IMR-90 (cell line): Measurements from ENCODE around the gene PRSS53. TPM values are rescaled to one million over a fixed set of nuclear protein-coding genes. Genes with fewer than 3 reads are reported as not detected.
A peak's percentile ranks its signal among the peaks of the same experiment; 100 is the strongest.

ENCODE experiments used
- ATAC-seq: fragments of 200-7000 bp; cut with Tn5 transposase; 2 replicates; pipeline ENCODE4 v1.9.1; 2020; ENCODE audit warnings: low read depth, mild to moderate bottlenecking, moderate library complexity
- BruUV-seq: library from RNA; stranded (reverse); fragments of 400-500 nt; replicated peaks from 2 replicates; lab custom pipeline; 2021; lab: Mats Ljungman, UMichigan
- CTCF ChIA-PET: fragments of 300-600 bp; formaldehyde crosslinking; extraction: SDS; loops from one replicate; lab custom pipeline; 2021; ENCODE audit warnings: antibody characterized with exemption; lab: Yijun Ruan, JAX
- POLR2A ChIA-PET: fragments of 300-600 bp; sonication (Branson Sonifier 250); formaldehyde crosslinking; loops from one replicate; lab custom pipeline; 2022; ENCODE audit warnings: antibody characterized with exemption; ENCODE audit not compliant: unreplicated experiment; lab: Charles Lee
- DNase-seq: peaks from one replicate; pipeline ENCODE4 v3.0.0; 2013
- H2AFZ ChIP-seq: replicated peaks from 2 replicates; pipeline ENCODE3; 2013; ENCODE audit warnings: low read length, mild to moderate bottlenecking; ENCODE audit not compliant: poor library complexity
- H2AK5ac ChIP-seq: 2 replicates; pipeline ENCODE4 v1.6.1; 2013; ENCODE audit warnings: low read depth, low read length, inconsistent platforms
- H2AK9ac ChIP-seq: replicated peaks from 2 replicates; pipeline ENCODE3; 2013; ENCODE audit warnings: mild to moderate bottlenecking, low read depth, low read length, moderate library complexity; ENCODE audit not compliant: poor library complexity
- H2BK120ac ChIP-seq: 2 replicates; pipeline ENCODE4 v1.6.1; 2013; ENCODE audit warnings: low read depth, low read length, inconsistent platforms
- H2BK15ac ChIP-seq: 3 replicates; pipeline ENCODE4 v1.6.1; 2013; ENCODE audit warnings: low read depth, low read length, inconsistent platforms
- H2BK20ac ChIP-seq: 2 replicates; pipeline ENCODE4 v1.6.1; 2013; ENCODE audit warnings: low read depth, mild to moderate bottlenecking, inconsistent platforms, low read length, moderate library complexity
- H2BK5ac ChIP-seq: 2 replicates; pipeline ENCODE4 v1.6.1; 2013; ENCODE audit warnings: mild to moderate bottlenecking, low read depth, low read length, inconsistent platforms; ENCODE audit not compliant: poor library complexity, severe bottlenecking
- H3K14ac ChIP-seq: replicated peaks from 2 replicates; pipeline ENCODE4 v1.6.1; 2013; ENCODE audit warnings: low read depth, low read length, inconsistent platforms
- H3K18ac ChIP-seq: 2 replicates; pipeline ENCODE4 v1.6.1; 2013; ENCODE audit warnings: low read depth, low read length, control low read depth
- H3K23ac ChIP-seq: 2 replicates; pipeline ENCODE4 v1.6.1; 2013; ENCODE audit warnings: low read depth, low read length, inconsistent platforms
- H3K27ac ChIP-seq: 2 replicates; pipeline ENCODE4 v1.5.1; 2013; ENCODE audit warnings: mild to moderate bottlenecking, control low read depth, low read length; ENCODE audit not compliant: insufficient read depth
- H3K27me3 ChIP-seq: 2 replicates; pipeline ENCODE4 v1.6.1; 2013; ENCODE audit warnings: low read length; ENCODE audit not compliant: control insufficient read depth, insufficient read depth
- H3K36me3 ChIP-seq: 2 replicates; pipeline ENCODE4 v1.6.1; 2013; ENCODE audit warnings: low read length, mixed read lengths; ENCODE audit not compliant: control insufficient read depth, insufficient read depth
- H3K4ac ChIP-seq: 2 replicates; pipeline ENCODE4 v1.6.1; 2013; ENCODE audit warnings: low read depth, low read length, inconsistent platforms
- H3K4me1 ChIP-seq: 2 replicates; pipeline ENCODE4 v1.6.1; 2013; ENCODE audit warnings: low read length, mixed read lengths; ENCODE audit not compliant: control insufficient read depth, insufficient read depth
- H3K4me2 ChIP-seq: 2 replicates; pipeline ENCODE4 v1.6.1; 2013; ENCODE audit warnings: low read depth, mild to moderate bottlenecking, control low read depth, low read length, moderate library complexity
- H3K4me3 ChIP-seq: 2 replicates; pipeline ENCODE4 v1.5.1; 2013; ENCODE audit warnings: low read depth, mild to moderate bottlenecking, control low read depth, low read length, moderate library complexity; ENCODE audit not compliant: insufficient read depth
- H3K56ac ChIP-seq: 2 replicates; pipeline ENCODE4 v1.6.1; 2013; ENCODE audit warnings: low read length, inconsistent platforms; ENCODE audit not compliant: insufficient read depth; ENCODE audit errors: extremely low read depth
- H3K79me1 ChIP-seq, 2 experiments: 2 replicates each; pipeline ENCODE4 v1.6.1; 2013; ENCODE audit warnings: low read length in 2 of 2, inconsistent platforms in 1 of 2, low read depth in 1 of 2
- H3K9ac ChIP-seq: 2 replicates; pipeline ENCODE4 v1.6.1; 2013; ENCODE audit warnings: low read depth, low read length, control low read depth
- H3K9me1 ChIP-seq: 2 replicates; pipeline ENCODE4 v1.6.1; 2013; ENCODE audit warnings: low read length, inconsistent platforms; ENCODE audit not compliant: insufficient read depth
- H3K9me3 ChIP-seq: 2 replicates; pipeline ENCODE4 v1.6.1; 2013; ENCODE audit warnings: low read length; ENCODE audit not compliant: control insufficient read depth, insufficient read depth
- H4K20me1 ChIP-seq: 2 replicates; pipeline ENCODE4 v1.6.1; 2013; ENCODE audit warnings: low read length, inconsistent platforms; ENCODE audit not compliant: insufficient read depth
- H4K5ac ChIP-seq: 2 replicates; pipeline ENCODE4 v1.6.1; 2013; ENCODE audit warnings: mild to moderate bottlenecking, low read depth, low read length, control low read depth
- H4K8ac ChIP-seq, 2 experiments: 2 replicates each; pipeline ENCODE4 v1.6.1; 2013; ENCODE audit warnings: low read depth in 2 of 2, low read length in 2 of 2, control low read depth in 1 of 2, inconsistent platforms in 1 of 2
- H4K91ac ChIP-seq: 2 replicates; pipeline ENCODE4 v1.6.1; 2013; ENCODE audit warnings: low read depth, low read length, inconsistent platforms; ENCODE audit not compliant: insufficient read depth
- BHLHE40 ChIP-seq: fragments of 150-350 bp; IDR thresholded peaks from 2 replicates; pipeline ENCODE4 v1.6.1; 2016; ENCODE audit warnings: mild to moderate bottlenecking, low read depth, low read length
- CEBPB ChIP-seq: IDR thresholded peaks from 2 replicates; pipeline ENCODE4 v1.6.1; 2012; ENCODE audit warnings: low read depth, low read length, improper control_type of control experiment
- CHD1 ChIP-seq: IDR thresholded peaks from 2 replicates; pipeline ENCODE4 v1.6.1; 2012; ENCODE audit warnings: low read depth, low read length, improper control_type of control experiment
- FOS ChIP-seq: fragments of 150-350 bp; IDR thresholded peaks from 2 replicates; pipeline ENCODE4 v1.6.1; 2016; ENCODE audit warnings: low read depth, low read length
- MAFK ChIP-seq: IDR thresholded peaks from 2 replicates; pipeline ENCODE4 v1.6.1; 2012; ENCODE audit warnings: low read depth, low read length, improper control_type of control experiment
- MAZ ChIP-seq: IDR thresholded peaks from 2 replicates; pipeline ENCODE4 v1.6.1; 2012; ENCODE audit warnings: low read depth, mild to moderate bottlenecking, low read length, improper control_type of control experiment, moderate library complexity, borderline replicate concordance
- MXI1 ChIP-seq: IDR thresholded peaks from 2 replicates; pipeline ENCODE4 v1.6.1; 2012; ENCODE audit warnings: low read depth, mild to moderate bottlenecking, low read length, moderate library complexity, borderline replicate concordance
- NFE2L2 ChIP-seq: fragments of 150-350 bp; IDR thresholded peaks from 2 replicates; pipeline ENCODE4 v1.6.1; 2016; ENCODE audit warnings: low read depth, mild to moderate bottlenecking, low read length
- POLR2A ChIP-seq: IDR thresholded peaks from 2 replicates; pipeline ENCODE4 v1.6.1; 2012; ENCODE audit warnings: mild to moderate bottlenecking, low read depth, low read length
- RAD21 ChIP-seq: IDR thresholded peaks from 2 replicates; pipeline ENCODE4 v1.6.1; 2012; ENCODE audit warnings: low read length, improper control_type of control experiment
- RCOR1 ChIP-seq: IDR thresholded peaks from 2 replicates; pipeline ENCODE4 v1.6.1; 2012; ENCODE audit warnings: mild to moderate bottlenecking, low read length, improper control_type of control experiment; ENCODE audit not compliant: insufficient replicate concordance
- RFX5 ChIP-seq: IDR thresholded peaks from 2 replicates; pipeline ENCODE4 v1.8.0; 2012; ENCODE audit warnings: low read depth, mild to moderate bottlenecking, low read length, moderate library complexity
- SMC3 ChIP-seq: fragments of 150-350 bp; IDR thresholded peaks from 2 replicates; pipeline ENCODE4 v1.6.1; 2016; ENCODE audit warnings: low read depth, mild to moderate bottlenecking, antibody characterized with exemption, low read length, moderate library complexity
- WGBS, 2 experiments: methylation state at CpG; one replicate each; pipeline versions ENCODE4 v1.1.5 to v1.1.7; 2013; ENCODE audit warnings: missing lambda C conversion rate in 2 of 2; ENCODE audit not compliant: insufficient read length in 1 of 2; ENCODE audit errors: extremely low coverage in 2 of 2; 5-methylcytosine and 5-hydroxymethylcytosine counted together
- dilution Hi-C: fragments of 300-500 bp; cut with HindIII; formaldehyde crosslinking; loops from one replicate; pipeline ENCODE4 v1.14.3; 2018; ENCODE audit warnings: low sequenced_read_pairs; ENCODE audit not compliant: unreplicated experiment
- in situ Hi-C: fragments of 300-500 bp; cut with MboI; formaldehyde crosslinking; loops from 3 replicates; pipeline ENCODE4 v1.14.3; 2019; ENCODE audit warnings: low sequenced_read_pairs, inconsistent platforms, mixed read lengths
- intact Hi-C: fragments of 100-400 bp; cut with micrococcal nuclease; formaldehyde crosslinking; loops from 2 replicates; pipeline ENCODE4 v1.10.0; 2022
- polyA plus RNA-seq, 3 experiments: library from polyadenylated mRNA; depleted of rRNA; stranded (reverse); fragments of >200 nt; gene quantifications; 2 replicates each; pipeline ENCODE4 v1.2.3, GENCODE V29; 2012; ENCODE audit warnings: low replicate concordance in 1 of 3
- total RNA-seq: library from RNA; depleted of rRNA; stranded (reverse); fragments of >200 nt; gene quantifications from 2 replicates; pipeline ENCODE4 v1.2.3, GENCODE V29; 2012
- TF ChIP-seq, protein P1 (sequence below): fragments of 150-350 bp; IDR thresholded peaks from 2 replicates; pipeline ENCODE4 v1.6.1; 2017; ENCODE audit warnings: mild to moderate bottlenecking, antibody characterized with exemption, low read length, low read depth
- TF ChIP-seq, protein P2 (sequence below): fragments of 150-350 bp; IDR thresholded peaks from 2 replicates; pipeline ENCODE4 v1.6.1; 2016; ENCODE audit warnings: low read depth, mild to moderate bottlenecking, low read length, moderate library complexity, borderline replicate concordance
- TF ChIP-seq, protein P3 (sequence below): conservative IDR thresholded peaks from 2 replicates; pipeline ENCODE4 v1.5.1; 2012; ENCODE audit warnings: mild to moderate bottlenecking, low read depth, low read length, improper control_type of control experiment

The PRSS53 gene
- total and polyA plus RNA-seq, 2 of the 4 experiments (the other 2 are of a cell fraction) = 0.72 to 5.9 TPM

DNA sequence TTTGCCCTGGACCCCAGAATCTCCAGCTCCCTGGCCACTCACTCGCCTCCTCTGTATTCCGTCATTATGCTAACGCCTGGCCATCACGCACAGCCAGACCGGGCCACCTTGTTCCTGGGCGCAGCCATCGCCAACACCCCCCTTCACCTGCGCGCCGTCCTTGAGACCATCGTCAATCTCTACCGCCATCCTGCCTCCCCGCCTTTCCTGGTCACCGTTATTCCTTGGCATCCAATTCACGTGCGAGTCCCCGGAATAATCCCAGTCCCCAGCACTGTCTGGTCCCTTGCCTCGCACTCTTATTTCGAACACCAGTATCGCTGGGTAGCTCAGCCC, 5.3 kb upstream of the PRSS53 start:
- peak overlapping the region; percentile 67 for H2BK5ac ChIP-seq
- H3K9me1 ChIP-seq = peaks cover 15% of the 10 kb centered on the region
- no peak overlapping the region for H2BK15ac ChIP-seq
- peak overlapping the region; percentile 74; the same call in 1 of the 2 replicates for H4K91ac ChIP-seq
- H2BK20ac ChIP-seq = no peak overlapping the region
- H4K20me1 ChIP-seq = peaks cover 17% of the 10 kb centered on the region
- peaks cover 34 to 55% of the 10 kb centered on the region in 2 experiments; a peak in 3 of 4 replicates for H3K79me1 ChIP-seq
- DNase-seq (no peak), ATAC-seq (peak; percentile 30)
- peak overlapping the region; percentile 65 for H3K56ac ChIP-seq
- POLR2A ChIA-PET = no interaction called here
- peak overlapping the region; percentile 96 for H2AK5ac ChIP-seq
- peaks cover 14% of the 10 kb centered on the region for H3K36me3 ChIP-seq
- H3K4me1 ChIP-seq = peaks cover 3% of the 10 kb centered on the region
- H3K4ac ChIP-seq = peak overlapping the region; percentile 79
- H3K14ac ChIP-seq = peak overlapping the region; percentile 96
- peak overlapping the region; percentile 98 for H3K4me2 ChIP-seq
- TF ChIP-seq MAZ = no peak
- no peak for TF ChIP-seq MXI1
- no peak for TF ChIP-seq CEBPB
- TF ChIP-seq, protein P1, sequence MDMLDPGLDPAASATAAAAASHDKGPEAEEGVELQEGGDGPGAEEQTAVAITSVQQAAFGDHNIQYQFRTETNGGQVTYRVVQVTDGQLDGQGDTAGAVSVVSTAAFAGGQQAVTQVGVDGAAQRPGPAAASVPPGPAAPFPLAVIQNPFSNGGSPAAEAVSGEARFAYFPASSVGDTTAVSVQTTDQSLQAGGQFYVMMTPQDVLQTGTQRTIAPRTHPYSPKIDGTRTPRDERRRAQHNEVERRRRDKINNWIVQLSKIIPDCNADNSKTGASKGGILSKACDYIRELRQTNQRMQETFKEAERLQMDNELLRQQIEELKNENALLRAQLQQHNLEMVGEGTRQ = no peak
- no peak for TF ChIP-seq POLR2A
- TF ChIP-seq, protein P2, sequence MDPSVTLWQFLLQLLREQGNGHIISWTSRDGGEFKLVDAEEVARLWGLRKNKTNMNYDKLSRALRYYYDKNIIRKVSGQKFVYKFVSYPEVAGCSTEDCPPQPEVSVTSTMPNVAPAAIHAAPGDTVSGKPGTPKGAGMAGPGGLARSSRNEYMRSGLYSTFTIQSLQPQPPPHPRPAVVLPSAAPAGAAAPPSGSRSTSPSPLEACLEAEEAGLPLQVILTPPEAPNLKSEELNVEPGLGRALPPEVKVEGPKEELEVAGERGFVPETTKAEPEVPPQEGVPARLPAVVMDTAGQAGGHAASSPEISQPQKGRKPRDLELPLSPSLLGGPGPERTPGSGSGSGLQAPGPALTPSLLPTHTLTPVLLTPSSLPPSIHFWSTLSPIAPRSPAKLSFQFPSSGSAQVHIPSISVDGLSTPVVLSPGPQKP = no peak
- TF ChIP-seq NFE2L2 = no peak
- TF ChIP-seq CHD1 = no peak
- TF ChIP-seq BHLHE40 = no peak
- TF ChIP-seq, protein P3, sequence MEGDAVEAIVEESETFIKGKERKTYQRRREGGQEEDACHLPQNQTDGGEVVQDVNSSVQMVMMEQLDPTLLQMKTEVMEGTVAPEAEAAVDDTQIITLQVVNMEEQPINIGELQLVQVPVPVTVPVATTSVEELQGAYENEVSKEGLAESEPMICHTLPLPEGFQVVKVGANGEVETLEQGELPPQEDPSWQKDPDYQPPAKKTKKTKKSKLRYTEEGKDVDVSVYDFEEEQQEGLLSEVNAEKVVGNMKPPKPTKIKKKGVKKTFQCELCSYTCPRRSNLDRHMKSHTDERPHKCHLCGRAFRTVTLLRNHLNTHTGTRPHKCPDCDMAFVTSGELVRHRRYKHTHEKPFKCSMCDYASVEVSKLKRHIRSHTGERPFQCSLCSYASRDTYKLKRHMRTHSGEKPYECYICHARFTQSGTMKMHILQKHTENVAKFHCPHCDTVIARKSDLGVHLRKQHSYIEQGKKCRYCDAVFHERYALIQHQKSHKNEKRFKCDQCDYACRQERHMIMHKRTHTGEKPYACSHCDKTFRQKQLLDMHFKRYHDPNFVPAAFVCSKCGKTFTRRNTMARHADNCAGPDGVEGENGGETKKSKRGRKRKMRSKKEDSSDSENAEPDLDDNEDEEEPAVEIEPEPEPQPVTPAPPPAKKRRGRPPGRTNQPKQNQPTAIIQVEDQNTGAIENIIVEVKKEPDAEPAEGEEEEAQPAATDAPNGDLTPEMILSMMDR = no peak
- TF ChIP-seq FOS = no peak
- no peak for TF ChIP-seq RAD21
- no peak for TF ChIP-seq RFX5
- TF ChIP-seq SMC3 = no peak
- no peak for TF ChIP-seq MAFK
- no peak for TF ChIP-seq RCOR1
- WGBS, 2 experiments = 0% methylated on average over 17 of the region's 20 CpGs; no CpG with 5 or more reads in 1 of the 2 experiments
- H3K9ac ChIP-seq = peak overlapping the region; percentile 96
- peak overlapping the region; percentile 95 for H3K23ac ChIP-seq
- peak overlapping the region; percentile 96 for H2AFZ ChIP-seq
- intact Hi-C loops = loop anchor here (1.0 to 5.0 kb wide), 3 partner anchors 48 to 109 kb away; partner anchors contain the start of genes HSD3B7 and STX4
- BruUV-seq = no TSS peak
- H3K18ac ChIP-seq = peak overlapping the region; percentile 12
- H3K9me3 ChIP-seq = no peaks in the 10 kb centered on the region
- peak overlapping the region; percentile 66 to 86; a peak in 3 of 4 replicates for H4K8ac ChIP-seq
- CTCF ChIA-PET = interaction anchor here (1.0 kb wide), 1 partner anchor 49 kb away, joined by 3 read pairs; no protein-coding TSS in a partner anchor
- no peaks in the 10 kb centered on the region for H3K27me3 ChIP-seq
- H2AK9ac ChIP-seq = peak overlapping the region; percentile 100
- H2BK120ac ChIP-seq = peak overlapping the region; percentile 27; the same call in 1 of the 2 replicates
- dilution Hi-C loops = no loop called here
- peak overlapping the region; percentile 91 for H3K4me3 ChIP-seq
- in situ Hi-C loops = no loop called here
- peak overlapping the region; percentile 63 for H3K27ac ChIP-seq
- H4K5ac ChIP-seq = peak overlapping the region; percentile 12; the same call in 1 of the 2 replicates
